IMR-90 (cell line): Measurements from ENCODE around the gene TMEM126A. TPM values are rescaled to one million over a fixed set of nuclear protein-coding genes. Genes with fewer than 3 reads are reported as not detected.
"Not testable (repeated sequence)": the region's sequence is repeated elsewhere in the genome, so short reads cannot be mapped to it uniquely, and the experiment has no call there.

Experiments used
- ATAC-seq: fragments of 200-7000 bp; cut with Tn5 transposase; 2 replicates; pipeline ENCODE4 v1.9.1; 2020; ENCODE audit warnings: low read depth, mild to moderate bottlenecking, moderate library complexity
- BruUV-seq: library from RNA; stranded (reverse); fragments of 400-500 nt; replicated peaks from 2 replicates; lab custom pipeline; 2021; lab: Mats Ljungman, UMichigan
- CTCF ChIA-PET: fragments of 300-600 bp; formaldehyde crosslinking; extraction: SDS; loops from one replicate; lab custom pipeline; 2021; ENCODE audit warnings: antibody characterized with exemption; lab: Yijun Ruan, JAX
- POLR2A ChIA-PET: fragments of 300-600 bp; sonication (Branson Sonifier 250); formaldehyde crosslinking; loops from one replicate; lab custom pipeline; 2022; ENCODE audit warnings: antibody characterized with exemption; ENCODE audit not compliant: unreplicated experiment; lab: Charles Lee
- DNase-seq: peaks from one replicate; pipeline ENCODE4 v3.0.0; 2013
- H2AFZ ChIP-seq: replicated peaks from 2 replicates; pipeline ENCODE3; 2013; ENCODE audit warnings: low read length, mild to moderate bottlenecking; ENCODE audit not compliant: poor library complexity
- H2AK5ac ChIP-seq: 2 replicates; pipeline ENCODE4 v1.6.1; 2013; ENCODE audit warnings: low read depth, low read length, inconsistent platforms
- H2AK9ac ChIP-seq: replicated peaks from 2 replicates; pipeline ENCODE3; 2013; ENCODE audit warnings: mild to moderate bottlenecking, low read depth, low read length, moderate library complexity; ENCODE audit not compliant: poor library complexity
- H2BK120ac ChIP-seq: 2 replicates; pipeline ENCODE4 v1.6.1; 2013; ENCODE audit warnings: low read depth, low read length, inconsistent platforms
- H2BK15ac ChIP-seq: 3 replicates; pipeline ENCODE4 v1.6.1; 2013; ENCODE audit warnings: low read depth, low read length, inconsistent platforms
- H2BK20ac ChIP-seq: 2 replicates; pipeline ENCODE4 v1.6.1; 2013; ENCODE audit warnings: low read depth, mild to moderate bottlenecking, inconsistent platforms, low read length, moderate library complexity
- H2BK5ac ChIP-seq: 2 replicates; pipeline ENCODE4 v1.6.1; 2013; ENCODE audit warnings: mild to moderate bottlenecking, low read depth, low read length, inconsistent platforms; ENCODE audit not compliant: poor library complexity, severe bottlenecking
- H3K14ac ChIP-seq: replicated peaks from 2 replicates; pipeline ENCODE4 v1.6.1; 2013; ENCODE audit warnings: low read depth, low read length, inconsistent platforms
- H3K18ac ChIP-seq: 2 replicates; pipeline ENCODE4 v1.6.1; 2013; ENCODE audit warnings: low read depth, low read length, control low read depth
- H3K23ac ChIP-seq: 2 replicates; pipeline ENCODE4 v1.6.1; 2013; ENCODE audit warnings: low read depth, low read length, inconsistent platforms
- H3K27ac ChIP-seq: 2 replicates; pipeline ENCODE4 v1.5.1; 2013; ENCODE audit warnings: mild to moderate bottlenecking, control low read depth, low read length; ENCODE audit not compliant: insufficient read depth
- H3K27me3 ChIP-seq: 2 replicates; pipeline ENCODE4 v1.6.1; 2013; ENCODE audit warnings: low read length; ENCODE audit not compliant: control insufficient read depth, insufficient read depth
- H3K36me3 ChIP-seq: 2 replicates; pipeline ENCODE4 v1.6.1; 2013; ENCODE audit warnings: low read length, mixed read lengths; ENCODE audit not compliant: control insufficient read depth, insufficient read depth
- H3K4ac ChIP-seq: 2 replicates; pipeline ENCODE4 v1.6.1; 2013; ENCODE audit warnings: low read depth, low read length, inconsistent platforms
- H3K4me1 ChIP-seq: 2 replicates; pipeline ENCODE4 v1.6.1; 2013; ENCODE audit warnings: low read length, mixed read lengths; ENCODE audit not compliant: control insufficient read depth, insufficient read depth
- H3K4me2 ChIP-seq: 2 replicates; pipeline ENCODE4 v1.6.1; 2013; ENCODE audit warnings: low read depth, mild to moderate bottlenecking, control low read depth, low read length, moderate library complexity
- H3K4me3 ChIP-seq: 2 replicates; pipeline ENCODE4 v1.5.1; 2013; ENCODE audit warnings: low read depth, mild to moderate bottlenecking, control low read depth, low read length, moderate library complexity; ENCODE audit not compliant: insufficient read depth
- H3K56ac ChIP-seq: 2 replicates; pipeline ENCODE4 v1.6.1; 2013; ENCODE audit warnings: low read length, inconsistent platforms; ENCODE audit not compliant: insufficient read depth; ENCODE audit errors: extremely low read depth
- H3K79me1 ChIP-seq, 2 experiments: 2 replicates each; pipeline ENCODE4 v1.6.1; 2013; ENCODE audit warnings: low read length in 2 of 2, inconsistent platforms in 1 of 2, low read depth in 1 of 2
- H3K9ac ChIP-seq: 2 replicates; pipeline ENCODE4 v1.6.1; 2013; ENCODE audit warnings: low read depth, low read length, control low read depth
- H3K9me1 ChIP-seq: 2 replicates; pipeline ENCODE4 v1.6.1; 2013; ENCODE audit warnings: low read length, inconsistent platforms; ENCODE audit not compliant: insufficient read depth
- H3K9me3 ChIP-seq: 2 replicates; pipeline ENCODE4 v1.6.1; 2013; ENCODE audit warnings: low read length; ENCODE audit not compliant: control insufficient read depth, insufficient read depth
- H4K20me1 ChIP-seq: 2 replicates; pipeline ENCODE4 v1.6.1; 2013; ENCODE audit warnings: low read length, inconsistent platforms; ENCODE audit not compliant: insufficient read depth
- H4K5ac ChIP-seq: 2 replicates; pipeline ENCODE4 v1.6.1; 2013; ENCODE audit warnings: mild to moderate bottlenecking, low read depth, low read length, control low read depth
- H4K8ac ChIP-seq, 2 experiments: 2 replicates each; pipeline ENCODE4 v1.6.1; 2013; ENCODE audit warnings: low read depth in 2 of 2, low read length in 2 of 2, control low read depth in 1 of 2, inconsistent platforms in 1 of 2
- H4K91ac ChIP-seq: 2 replicates; pipeline ENCODE4 v1.6.1; 2013; ENCODE audit warnings: low read depth, low read length, inconsistent platforms; ENCODE audit not compliant: insufficient read depth
- WGBS, 2 experiments: methylation state at CpG; one replicate each; pipeline versions ENCODE4 v1.1.5 to v1.1.7; 2013; ENCODE audit warnings: missing lambda C conversion rate in 2 of 2; ENCODE audit not compliant: insufficient read length in 1 of 2; ENCODE audit errors: extremely low coverage in 2 of 2; 5-methylcytosine and 5-hydroxymethylcytosine counted together
- dilution Hi-C: fragments of 300-500 bp; cut with HindIII; formaldehyde crosslinking; loops from one replicate; pipeline ENCODE4 v1.14.3; 2018; ENCODE audit warnings: low sequenced_read_pairs; ENCODE audit not compliant: unreplicated experiment
- in situ Hi-C: fragments of 300-500 bp; cut with MboI; formaldehyde crosslinking; loops from 3 replicates; pipeline ENCODE4 v1.14.3; 2019; ENCODE audit warnings: low sequenced_read_pairs, inconsistent platforms, mixed read lengths
- intact Hi-C: fragments of 100-400 bp; cut with micrococcal nuclease; formaldehyde crosslinking; loops from 2 replicates; pipeline ENCODE4 v1.10.0; 2022
- polyA plus RNA-seq, 3 experiments: library from polyadenylated mRNA; depleted of rRNA; stranded (reverse); fragments of >200 nt; gene quantifications; 2 replicates each; pipeline ENCODE4 v1.2.3, GENCODE V29; 2012; ENCODE audit warnings: low replicate concordance in 1 of 3
- total RNA-seq: library from RNA; depleted of rRNA; stranded (reverse); fragments of >200 nt; gene quantifications from 2 replicates; pipeline ENCODE4 v1.2.3, GENCODE V29; 2012

The TMEM126A gene
- total and polyA plus RNA-seq, 2 of the 4 experiments (the other 2 are of a cell fraction), result 34.9 to 60.4 TPM

DNA sequence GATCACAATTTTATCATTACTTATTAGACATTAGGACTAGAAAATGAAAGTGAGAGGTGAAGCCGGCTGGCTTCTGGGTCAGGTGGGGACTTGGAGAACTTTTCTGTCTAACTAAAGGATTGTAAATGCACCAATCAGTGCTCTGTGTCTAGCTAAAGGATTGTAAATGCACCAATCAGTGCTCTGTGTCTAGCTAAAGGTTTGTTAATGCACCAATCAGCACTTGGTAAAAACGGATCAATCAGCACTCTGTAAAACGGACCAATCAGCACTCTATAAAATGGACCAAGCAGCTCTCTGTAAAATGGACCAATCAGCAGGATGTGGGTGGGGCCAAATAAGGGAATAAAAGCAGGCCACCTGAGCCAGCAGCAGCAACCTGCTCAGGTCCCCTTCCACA is 41.5 kb upstream of the TMEM126A start:
- ATAC-seq, H3K23ac ChIP-seq, H3K4me3 ChIP-seq, CTCF ChIA-PET, H3K36me3 ChIP-seq, H3K18ac ChIP-seq, H4K91ac ChIP-seq, BruUV-seq, H2AK9ac ChIP-seq, H3K27ac ChIP-seq, H2AFZ ChIP-seq, H3K14ac ChIP-seq, H4K20me1 ChIP-seq, H3K9me1 ChIP-seq, H3K4me1 ChIP-seq, H2BK20ac ChIP-seq, H2BK120ac ChIP-seq, dilution Hi-C loops, H2BK15ac ChIP-seq, H3K9ac ChIP-seq, H4K5ac ChIP-seq, H2AK5ac ChIP-seq, H4K8ac ChIP-seq, H2BK5ac ChIP-seq, H3K56ac ChIP-seq, in situ Hi-C loops, H3K4ac ChIP-seq, POLR2A ChIA-PET, intact Hi-C loops, H3K4me2 ChIP-seq, H3K9me3 ChIP-seq, DNase-seq, H3K27me3 ChIP-seq, H3K79me1 ChIP-seq: not testable (repeated sequence)
- no CpG with 5 or more reads among the region's 3 CpGs for WGBS, 2 experiments

DNA sequence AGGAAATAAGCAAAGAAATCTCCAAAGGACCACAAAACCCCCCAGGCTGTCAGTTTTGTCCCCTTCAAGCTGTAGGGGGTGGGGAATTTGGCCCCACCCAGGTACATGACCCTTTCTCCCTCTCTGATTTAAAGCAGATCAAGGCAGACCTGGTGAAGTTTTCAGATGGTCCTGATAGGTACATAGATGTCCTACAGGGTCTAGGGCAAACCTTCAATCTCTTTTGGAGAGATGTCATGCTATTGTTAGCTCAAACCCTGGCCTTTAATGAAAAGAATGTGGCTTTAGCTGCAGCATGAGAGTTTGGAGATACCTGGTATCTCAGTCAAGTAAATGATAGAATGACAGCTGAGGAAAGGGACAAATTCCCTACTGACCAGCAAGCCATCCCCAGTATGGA is 39.1 kb upstream of the TMEM126A start:
- dilution Hi-C loops, H3K9me3 ChIP-seq, H3K4me3 ChIP-seq, intact Hi-C loops, H4K8ac ChIP-seq, H4K91ac ChIP-seq, H2BK5ac ChIP-seq, H2BK15ac ChIP-seq, H3K27ac ChIP-seq, H3K56ac ChIP-seq, H3K14ac ChIP-seq, H4K5ac ChIP-seq, H3K9me1 ChIP-seq, H3K4ac ChIP-seq, H3K4me2 ChIP-seq, DNase-seq, POLR2A ChIA-PET, H2AK9ac ChIP-seq, H3K9ac ChIP-seq, H2AFZ ChIP-seq, H3K27me3 ChIP-seq, BruUV-seq, ATAC-seq, H3K4me1 ChIP-seq, H3K36me3 ChIP-seq, H3K79me1 ChIP-seq, H2BK20ac ChIP-seq, CTCF ChIA-PET, H3K18ac ChIP-seq, H2BK120ac ChIP-seq, H4K20me1 ChIP-seq, H2AK5ac ChIP-seq, H3K23ac ChIP-seq, in situ Hi-C loops: not testable (repeated sequence)
